Measurements from ENCODE around the gene SLC17A4.

The SLC17A4 gene, protein sequence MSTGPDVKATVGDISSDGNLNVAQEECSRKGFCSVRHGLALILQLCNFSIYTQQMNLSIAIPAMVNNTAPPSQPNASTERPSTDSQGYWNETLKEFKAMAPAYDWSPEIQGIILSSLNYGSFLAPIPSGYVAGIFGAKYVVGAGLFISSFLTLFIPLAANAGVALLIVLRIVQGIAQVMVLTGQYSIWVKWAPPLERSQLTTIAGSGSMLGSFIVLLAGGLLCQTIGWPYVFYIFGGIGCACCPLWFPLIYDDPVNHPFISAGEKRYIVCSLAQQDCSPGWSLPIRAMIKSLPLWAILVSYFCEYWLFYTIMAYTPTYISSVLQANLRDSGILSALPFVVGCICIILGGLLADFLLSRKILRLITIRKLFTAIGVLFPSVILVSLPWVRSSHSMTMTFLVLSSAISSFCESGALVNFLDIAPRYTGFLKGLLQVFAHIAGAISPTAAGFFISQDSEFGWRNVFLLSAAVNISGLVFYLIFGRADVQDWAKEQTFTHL

GRCh38 chr6:25754535-25754934, at the start of gene SLC17A4:
TSS of gene SLC17A4 (plus strand) at chr6:25754742. CDS start at chr6:25761963, 7,221 bp downstream.
- in situ Hi-C loops (cut with HindIII; ENCODE audit: low sequenced_read_pairs): no loop called here

DNA sequence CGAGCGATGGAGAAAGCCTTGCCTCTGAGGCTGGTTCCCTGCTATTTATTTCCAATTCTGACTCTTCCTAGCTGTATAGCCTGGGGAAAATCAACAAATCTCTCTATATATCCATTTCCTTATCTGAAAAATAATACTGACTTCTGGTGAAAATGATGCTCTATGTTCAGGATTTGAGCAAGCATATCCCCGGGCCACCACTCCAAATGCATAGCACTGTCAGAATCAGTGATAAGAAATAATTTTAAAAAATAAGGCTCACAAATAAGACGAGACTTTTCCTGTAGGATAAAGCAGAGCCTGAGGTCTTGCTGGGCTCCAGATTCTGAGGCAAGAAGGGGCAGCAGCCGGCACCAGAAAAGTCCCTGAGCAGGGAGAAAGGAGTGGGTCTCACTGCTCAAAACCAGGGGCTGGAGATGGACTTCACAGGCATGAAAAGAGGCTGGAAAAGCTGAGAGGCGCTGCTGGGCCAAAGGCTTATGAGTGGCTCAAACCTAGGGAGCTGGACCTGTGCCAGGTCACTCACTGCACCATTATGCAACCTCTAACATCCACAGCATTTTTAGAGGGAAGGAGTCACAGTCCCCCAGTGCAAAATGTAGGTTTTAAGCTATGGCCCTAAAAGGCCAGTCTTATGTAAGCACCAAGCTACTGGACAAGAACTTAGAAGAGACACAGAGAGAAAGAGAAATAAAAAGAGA, 48.1 kb upstream of the SLC17A4 start:
- in situ Hi-C loops (cut with HindIII; ENCODE audit: low sequenced_read_pairs): no loop called here

- in situ Hi-C loops (cut with HindIII; ENCODE audit: low sequenced_read_pairs): no loop called here
These were observed 44.8 kb upstream of the SLC17A4 start for GRCh38 chr6:25709761-25710160.

DNA sequence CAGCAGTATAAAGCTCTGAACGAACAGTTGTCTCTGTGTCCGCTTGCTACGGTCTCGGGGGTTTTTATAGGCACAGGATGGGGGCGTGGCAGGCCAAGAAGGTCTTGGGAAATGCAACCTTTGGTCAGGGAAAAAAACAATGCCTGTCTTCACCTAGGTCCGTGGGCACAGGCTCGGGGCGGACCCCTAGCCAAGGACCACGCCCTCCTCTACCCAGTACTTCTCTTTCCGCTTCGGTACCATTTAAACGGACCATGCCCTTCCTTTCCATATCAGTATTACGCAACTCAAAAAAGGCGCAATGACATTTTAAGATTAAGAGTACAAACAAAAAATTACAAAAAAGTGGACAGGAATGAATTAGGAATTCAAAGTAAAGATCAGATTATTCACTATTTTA, 44.3 kb upstream of the SLC17A4 start:
- in situ Hi-C loops (cut with HindIII; ENCODE audit: low sequenced_read_pairs): no loop called here

DNA sequence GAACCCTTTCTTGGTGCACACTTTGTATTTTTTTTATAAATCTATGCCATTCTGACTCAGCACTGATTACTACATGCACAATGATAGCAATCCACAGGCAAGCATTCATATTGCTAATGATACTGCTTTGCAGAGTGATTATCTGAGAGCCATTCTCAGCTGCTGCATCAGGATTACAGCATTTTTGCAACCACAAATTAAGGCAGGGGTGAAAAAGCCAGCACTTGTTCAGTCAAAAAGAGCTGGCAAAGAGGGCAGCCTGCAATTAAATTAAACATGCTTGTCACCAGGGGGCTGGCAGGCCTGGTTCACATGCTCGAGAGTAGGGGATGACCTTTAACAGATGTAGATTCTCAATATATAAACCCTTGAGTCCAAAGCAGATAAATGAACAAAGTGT, 40.7 kb upstream of the SLC17A4 start:
- in situ Hi-C loops (cut with HindIII; ENCODE audit: low sequenced_read_pairs): no loop called here

GRCh38 chr6:25714765-25715164, 39.8 kb upstream of the SLC17A4 start:
- in situ Hi-C loops (cut with HindIII; ENCODE audit: low sequenced_read_pairs): no loop called here

- in situ Hi-C loops (cut with HindIII; ENCODE audit: low sequenced_read_pairs): no loop called here
These were observed 38.7 kb upstream of the SLC17A4 start for GRCh38 chr6:25715794-25716193.

GRCh38 chr6:25717866-25718740, 36.4 kb upstream of the SLC17A4 start:
- in situ Hi-C loops (cut with HindIII; ENCODE audit: low sequenced_read_pairs): no loop called here

- in situ Hi-C loops (cut with HindIII; ENCODE audit: low sequenced_read_pairs): no loop called here
These were observed 28.2 kb upstream of the SLC17A4 start for GRCh38 chr6:25726122-25726911.

DNA sequence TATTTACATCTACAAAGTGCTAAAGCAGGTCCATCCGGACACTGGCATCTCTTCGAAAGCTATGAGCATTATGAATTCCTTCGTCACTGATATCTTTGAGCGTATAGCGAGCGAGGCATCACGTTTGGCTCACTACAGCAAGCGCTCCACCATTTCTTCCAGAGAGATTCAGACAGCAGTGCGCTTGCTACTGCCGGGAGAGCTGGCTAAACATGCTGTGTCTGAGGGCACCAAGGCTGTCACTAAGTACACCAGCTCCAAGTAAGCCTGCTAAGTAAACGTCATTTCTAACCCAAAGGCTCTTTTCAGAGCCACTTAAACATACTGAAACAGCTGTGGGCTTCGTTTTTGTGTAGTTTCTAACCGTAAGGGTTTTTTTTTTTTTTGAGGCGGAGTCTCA, 27.5 kb upstream of the SLC17A4 start:
- in situ Hi-C loops (cut with HindIII; ENCODE audit: low sequenced_read_pairs): no loop called here

- in situ Hi-C loops (cut with HindIII; ENCODE audit: low sequenced_read_pairs): no loop called here
These were observed 23.6 kb upstream of the SLC17A4 start for GRCh38 chr6:25730907-25731306.

- in situ Hi-C loops (cut with HindIII; ENCODE audit: low sequenced_read_pairs): no loop called here
These were observed 22.8 kb upstream of the SLC17A4 start for GRCh38 chr6:25731721-25732120.

- in situ Hi-C loops (cut with HindIII; ENCODE audit: low sequenced_read_pairs): no loop called here
These were observed 21.9 kb upstream of the SLC17A4 start for GRCh38 chr6:25732468-25733198.

DNA sequence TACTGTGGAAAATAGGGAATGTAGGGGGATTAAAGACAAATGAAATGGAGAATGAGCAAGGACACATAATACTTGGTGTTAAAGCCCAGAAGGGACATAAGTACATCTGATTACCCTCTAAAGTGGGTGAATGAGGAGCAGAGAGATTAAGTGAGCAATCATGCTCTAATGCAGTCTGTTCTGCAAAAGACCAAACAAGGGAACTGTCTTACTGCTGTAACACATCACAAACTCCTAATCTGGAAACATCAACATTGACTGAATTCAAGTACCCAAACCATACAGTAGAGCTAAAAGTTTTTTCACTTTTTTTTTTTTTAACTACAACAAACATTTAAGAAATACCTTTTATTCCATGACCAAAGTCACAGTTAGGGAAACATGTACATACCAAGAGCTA, 19.3 kb upstream of the SLC17A4 start:
- in situ Hi-C loops (cut with HindIII; ENCODE audit: low sequenced_read_pairs): no loop called here

GRCh38 chr6:25743868-25744267, 10.7 kb upstream of the SLC17A4 start:
- in situ Hi-C loops (cut with HindIII; ENCODE audit: low sequenced_read_pairs): no loop called here

GRCh38 chr6:25745836-25746235, 8.7 kb upstream of the SLC17A4 start:
- in situ Hi-C loops (cut with HindIII; ENCODE audit: low sequenced_read_pairs): no loop called here

DNA sequence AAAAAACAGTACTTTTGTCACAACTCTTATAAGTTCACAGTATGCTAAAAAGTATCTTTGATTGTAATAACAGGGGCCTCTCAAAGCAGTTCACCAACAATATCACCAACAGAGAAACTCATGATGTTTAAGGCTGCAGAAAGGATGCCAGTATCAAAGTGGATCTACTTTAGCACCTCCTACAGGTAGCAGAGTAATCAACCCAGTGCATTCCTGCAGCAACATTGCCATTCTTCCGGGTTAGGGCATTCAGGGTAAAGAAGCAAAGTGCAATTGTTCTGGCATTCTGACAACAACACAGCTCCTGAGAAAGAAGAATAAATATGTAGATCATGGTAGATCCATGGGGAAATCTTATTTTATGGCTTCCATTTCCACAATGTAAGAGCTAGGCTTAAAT, 7.6 kb upstream of the SLC17A4 start:
- in situ Hi-C loops (cut with HindIII; ENCODE audit: low sequenced_read_pairs): no loop called here

- in situ Hi-C loops (cut with HindIII; ENCODE audit: low sequenced_read_pairs): no loop called here
These were observed 7.1 kb upstream of the SLC17A4 start for GRCh38 chr6:25747477-25747876.

GRCh38 chr6:25748049-25748448, 6.5 kb upstream of the SLC17A4 start:
- in situ Hi-C loops (cut with HindIII; ENCODE audit: low sequenced_read_pairs): no loop called here

All from endothelial cell of hepatic sinusoid (primary cell).